Neural cell (in vitro differentiated cells): Measurements from ENCODE around the gene EIF2B4. TPM values are rescaled to one million over a fixed set of nuclear protein-coding genes. Genes with fewer than 3 reads are reported as not detected.

Source experiments
- H2AFZ ChIP-seq: fragments of 200-600, 300-800 bp; sonication (generic), shearing (Covaris generic); 2 replicates; pipeline ENCODE4 v1.6.0; 2014; ENCODE audit warnings: low read depth, mild to moderate bottlenecking, antibody characterized with exemption, low read length, moderate library complexity
- H3F3A ChIP-seq: fragments of 200-600 bp; shearing (Covaris generic); 2 replicates; pipeline ENCODE4 v1.6.1; 2016; ENCODE audit warnings: mild to moderate bottlenecking, moderate library complexity, mixed read lengths, antibody characterized with exemption, low read length; ENCODE audit not compliant: insufficient read depth, poor library complexity, severe bottlenecking
- H3K27ac ChIP-seq: fragments of 200-600, 300-800 bp; sonication (generic), shearing (Covaris generic); 2 replicates; pipeline ENCODE4 v1.5.1; 2014; ENCODE audit warnings: mild to moderate bottlenecking, low read length, moderate library complexity
- H3K27me3 ChIP-seq: fragments of 300-800, 200-600 bp; sonication (generic), shearing (Covaris generic); 2 replicates; pipeline ENCODE4 v1.6.0; 2014; ENCODE audit warnings: mild to moderate bottlenecking, low read depth, low read length, moderate library complexity; ENCODE audit not compliant: insufficient read depth
- H3K36me3 ChIP-seq: fragments of 300-800, 200-600 bp; sonication (generic), shearing (Covaris generic); 2 replicates; pipeline ENCODE4 v1.5.1; 2014; ENCODE audit warnings: mild to moderate bottlenecking, antibody characterized with exemption, low read length, moderate library complexity; ENCODE audit not compliant: insufficient read depth
- H3K4me2 ChIP-seq: fragments of 300-800, 200-600 bp; sonication (generic), shearing (Covaris generic); 2 replicates; pipeline ENCODE4 v1.6.0; 2014; ENCODE audit warnings: mild to moderate bottlenecking, low read length
- H3K4me3 ChIP-seq: fragments of 300-800, 200-600 bp; sonication (generic), shearing (Covaris generic); 2 replicates; pipeline ENCODE4 v1.5.1; 2014; ENCODE audit warnings: mild to moderate bottlenecking, low read length, moderate library complexity
- H3K79me2 ChIP-seq: fragments of 200-600 bp; shearing (Covaris generic); replicated peaks from 2 replicates; pipeline ENCODE4 v1.6.0; 2014; ENCODE audit warnings: mild to moderate bottlenecking, low read length, moderate library complexity; ENCODE audit not compliant: insufficient read depth
- H3K9ac ChIP-seq: fragments of 300-800, 200-600 bp; sonication (generic), shearing (Covaris generic); 2 replicates; pipeline ENCODE4 v1.6.1; 2016; ENCODE audit warnings: mild to moderate bottlenecking, low read length, mixed read lengths
- H3K9me2 ChIP-seq: fragments of 200-600 bp; shearing (Covaris generic); 2 replicates; pipeline ENCODE4 v1.6.1; 2016; ENCODE audit warnings: mild to moderate bottlenecking, low read length, mixed read lengths; ENCODE audit not compliant: insufficient read depth
- H3K9me3 ChIP-seq: fragments of 200-600, 300-800 bp; sonication (generic), shearing (Covaris generic); 2 replicates; pipeline ENCODE4 v1.6.1; 2016; ENCODE audit warnings: mild to moderate bottlenecking, mixed run types, low read length, moderate library complexity, mixed read lengths
- H4K20me1 ChIP-seq: fragments of 200-600 bp; shearing (Covaris generic); 2 replicates; pipeline ENCODE4 v1.6.1; 2016; ENCODE audit warnings: mild to moderate bottlenecking, mixed run types; ENCODE audit not compliant: insufficient read depth
- EP300 ChIP-seq: fragments of 450-650 bp; conservative IDR thresholded peaks from 2 replicates; pipeline ENCODE4 v1.6.1; 2014; ENCODE audit warnings: antibody characterized with exemption, mild to moderate bottlenecking, moderate library complexity; ENCODE audit not compliant: poor library complexity, severe bottlenecking
- EZH2 ChIP-seq: fragments of 200-600, 300-800 bp; shearing (Covaris generic), sonication (generic); IDR thresholded peaks from 2 replicates; pipeline ENCODE4 v1.6.1; 2014; ENCODE audit warnings: antibody characterized with exemption, low read length, borderline replicate concordance, mild to moderate bottlenecking; ENCODE audit not compliant: insufficient read depth, poor library complexity, severe bottlenecking
- MXI1 ChIP-seq: fragments of 450-650 bp; conservative IDR thresholded peaks from 2 replicates; pipeline ENCODE4 v1.6.1; 2014; ENCODE audit warnings: antibody characterized with exemption, mild to moderate bottlenecking; ENCODE audit not compliant: poor library complexity, severe bottlenecking
- POLR2AphosphoS5 ChIP-seq: IDR thresholded peaks from 2 replicates; pipeline ENCODE4 v1.6.1; 2012
- RAD21 ChIP-seq: fragments of 450-650 bp; conservative IDR thresholded peaks from 2 replicates; pipeline ENCODE4 v1.6.1; 2014; ENCODE audit warnings: antibody characterized with exemption, mild to moderate bottlenecking, moderate library complexity
- SMC3 ChIP-seq: fragments of 450-650 bp; conservative IDR thresholded peaks from 2 replicates; pipeline ENCODE4 v1.6.1; 2014; ENCODE audit warnings: antibody characterized with exemption, mild to moderate bottlenecking, moderate library complexity; ENCODE audit not compliant: poor library complexity
- TAF1 ChIP-seq: IDR thresholded peaks from 2 replicates; pipeline ENCODE4 v1.6.1; 2012; ENCODE audit warnings: low read depth
- polyA minus RNA-seq: library from RNA; depleted of rRNA, polyadenylated mRNA; stranded (reverse); fragments of >200 nt; gene quantifications from 2 replicates; pipeline ENCODE4 v1.2.3, GENCODE V29; 2014
- polyA plus RNA-seq: library from polyadenylated mRNA; depleted of rRNA; stranded (reverse); fragments of >200 nt; gene quantifications from 2 replicates; pipeline ENCODE4 v1.2.3, GENCODE V29; 2014
- TF ChIP-seq, protein P1 (sequence below): IDR thresholded peaks from 2 replicates; pipeline ENCODE4 v1.6.1; 2012; ENCODE audit warnings: borderline replicate concordance
- TF ChIP-seq, protein P2 (sequence below): fragments of 450-650 bp; IDR thresholded peaks from 2 replicates; pipeline ENCODE4 v1.5.1; 2014; ENCODE audit warnings: antibody characterized with exemption, mild to moderate bottlenecking, moderate library complexity; ENCODE audit not compliant: poor library complexity, severe bottlenecking

EIF2B4 gene
- polyA plus RNA-seq (43.7 and 45.3 TPM in 2 replicates), polyA minus RNA-seq (23.6 and 25.5 TPM in 2 replicates)

DNA sequence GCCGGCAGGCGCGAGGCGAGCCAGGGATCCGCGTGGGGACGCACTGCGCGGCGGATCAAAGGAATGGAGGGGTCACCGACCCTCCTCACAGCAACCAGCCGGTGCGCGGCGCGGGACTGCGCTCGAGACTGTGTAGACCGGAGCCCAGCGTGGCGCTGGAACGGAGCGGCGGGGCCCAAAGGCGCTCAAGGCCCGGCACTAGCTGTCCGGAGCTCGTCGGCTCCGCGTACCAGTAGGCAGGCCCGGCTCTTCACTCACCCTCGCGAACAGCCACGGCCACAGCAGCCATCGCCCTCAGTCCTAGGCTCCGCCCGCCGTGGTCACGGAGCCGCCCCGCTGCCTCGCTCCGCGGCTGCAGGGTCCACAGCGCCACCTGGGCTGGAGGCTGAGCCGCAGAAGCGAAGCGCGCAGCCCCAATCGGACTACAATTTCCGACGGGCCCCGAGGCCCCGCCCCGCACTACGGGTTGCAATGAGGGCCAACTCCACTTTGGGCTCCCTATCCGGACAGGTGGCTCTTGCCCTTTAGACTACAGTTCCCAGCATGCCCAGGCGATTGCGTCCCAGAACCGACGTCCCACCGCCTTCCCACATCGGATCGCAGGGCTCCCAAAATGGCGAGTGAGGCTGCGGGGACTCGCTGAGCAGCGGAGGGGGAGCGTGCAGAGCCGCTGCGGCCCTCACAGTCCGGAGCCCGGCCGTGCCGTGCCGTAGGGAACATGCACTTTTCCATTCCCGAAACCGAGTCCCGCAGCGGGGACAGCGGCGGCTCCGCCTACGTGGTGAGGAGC lies at the start of gene EIF2B4, which contains the start of gene SNX17:
Gene EIF2B4, minus strand, starts transcription at position 313 of the 790 bp plus-strand sequence. Its CDS starts 24 bp downstream, at position 289.
Gene SNX17, plus strand, starts transcription at position 591 of the 790 bp plus-strand sequence. Its CDS starts 128 bp downstream, at position 719.
- no peak for TF ChIP-seq EZH2
- TF ChIP-seq, protein P1, sequence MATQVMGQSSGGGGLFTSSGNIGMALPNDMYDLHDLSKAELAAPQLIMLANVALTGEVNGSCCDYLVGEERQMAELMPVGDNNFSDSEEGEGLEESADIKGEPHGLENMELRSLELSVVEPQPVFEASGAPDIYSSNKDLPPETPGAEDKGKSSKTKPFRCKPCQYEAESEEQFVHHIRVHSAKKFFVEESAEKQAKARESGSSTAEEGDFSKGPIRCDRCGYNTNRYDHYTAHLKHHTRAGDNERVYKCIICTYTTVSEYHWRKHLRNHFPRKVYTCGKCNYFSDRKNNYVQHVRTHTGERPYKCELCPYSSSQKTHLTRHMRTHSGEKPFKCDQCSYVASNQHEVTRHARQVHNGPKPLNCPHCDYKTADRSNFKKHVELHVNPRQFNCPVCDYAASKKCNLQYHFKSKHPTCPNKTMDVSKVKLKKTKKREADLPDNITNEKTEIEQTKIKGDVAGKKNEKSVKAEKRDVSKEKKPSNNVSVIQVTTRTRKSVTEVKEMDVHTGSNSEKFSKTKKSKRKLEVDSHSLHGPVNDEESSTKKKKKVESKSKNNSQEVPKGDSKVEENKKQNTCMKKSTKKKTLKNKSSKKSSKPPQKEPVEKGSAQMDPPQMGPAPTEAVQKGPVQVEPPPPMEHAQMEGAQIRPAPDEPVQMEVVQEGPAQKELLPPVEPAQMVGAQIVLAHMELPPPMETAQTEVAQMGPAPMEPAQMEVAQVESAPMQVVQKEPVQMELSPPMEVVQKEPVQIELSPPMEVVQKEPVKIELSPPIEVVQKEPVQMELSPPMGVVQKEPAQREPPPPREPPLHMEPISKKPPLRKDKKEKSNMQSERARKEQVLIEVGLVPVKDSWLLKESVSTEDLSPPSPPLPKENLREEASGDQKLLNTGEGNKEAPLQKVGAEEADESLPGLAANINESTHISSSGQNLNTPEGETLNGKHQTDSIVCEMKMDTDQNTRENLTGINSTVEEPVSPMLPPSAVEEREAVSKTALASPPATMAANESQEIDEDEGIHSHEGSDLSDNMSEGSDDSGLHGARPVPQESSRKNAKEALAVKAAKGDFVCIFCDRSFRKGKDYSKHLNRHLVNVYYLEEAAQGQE, result peak; percentile 66
- peak; percentile 90 for TF ChIP-seq POLR2AphosphoS5
- TF ChIP-seq, protein P2, sequence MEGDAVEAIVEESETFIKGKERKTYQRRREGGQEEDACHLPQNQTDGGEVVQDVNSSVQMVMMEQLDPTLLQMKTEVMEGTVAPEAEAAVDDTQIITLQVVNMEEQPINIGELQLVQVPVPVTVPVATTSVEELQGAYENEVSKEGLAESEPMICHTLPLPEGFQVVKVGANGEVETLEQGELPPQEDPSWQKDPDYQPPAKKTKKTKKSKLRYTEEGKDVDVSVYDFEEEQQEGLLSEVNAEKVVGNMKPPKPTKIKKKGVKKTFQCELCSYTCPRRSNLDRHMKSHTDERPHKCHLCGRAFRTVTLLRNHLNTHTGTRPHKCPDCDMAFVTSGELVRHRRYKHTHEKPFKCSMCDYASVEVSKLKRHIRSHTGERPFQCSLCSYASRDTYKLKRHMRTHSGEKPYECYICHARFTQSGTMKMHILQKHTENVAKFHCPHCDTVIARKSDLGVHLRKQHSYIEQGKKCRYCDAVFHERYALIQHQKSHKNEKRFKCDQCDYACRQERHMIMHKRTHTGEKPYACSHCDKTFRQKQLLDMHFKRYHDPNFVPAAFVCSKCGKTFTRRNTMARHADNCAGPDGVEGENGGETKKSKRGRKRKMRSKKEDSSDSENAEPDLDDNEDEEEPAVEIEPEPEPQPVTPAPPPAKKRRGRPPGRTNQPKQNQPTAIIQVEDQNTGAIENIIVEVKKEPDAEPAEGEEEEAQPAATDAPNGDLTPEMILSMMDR, result peak; percentile 99
- peak; percentile 92 for TF ChIP-seq MXI1
- peak; percentile 75 for TF ChIP-seq EP300
- TF ChIP-seq SMC3, result peak; percentile 70
- TF ChIP-seq TAF1, result peak; percentile 92
- peak; percentile 63 for TF ChIP-seq RAD21
- no peaks in the 10 kb centered on the region for H4K20me1 ChIP-seq
- peak within 1 kb of the TSS; percentile 96 for H2AFZ ChIP-seq
- no peaks in the 10 kb centered on the region for H3K27me3 ChIP-seq
- no peaks in the 10 kb centered on the region for H3K9me3 ChIP-seq
- no peaks in the 10 kb centered on the region for H3F3A ChIP-seq
- H3K9ac ChIP-seq, result peak within 1 kb of the TSS; percentile 97
- no peaks in the 10 kb centered on the region for H3K9me2 ChIP-seq
- peaks cover 29% of the 10 kb centered on the region for H3K79me2 ChIP-seq
- no peaks in the 10 kb centered on the region for H3K36me3 ChIP-seq
- H3K27ac ChIP-seq, result peak within 1 kb of the TSS; percentile 86
- peak within 1 kb of the TSS; percentile 93 for H3K4me3 ChIP-seq
- peak within 1 kb of the TSS; percentile 99 for H3K4me2 ChIP-seq

DNA sequence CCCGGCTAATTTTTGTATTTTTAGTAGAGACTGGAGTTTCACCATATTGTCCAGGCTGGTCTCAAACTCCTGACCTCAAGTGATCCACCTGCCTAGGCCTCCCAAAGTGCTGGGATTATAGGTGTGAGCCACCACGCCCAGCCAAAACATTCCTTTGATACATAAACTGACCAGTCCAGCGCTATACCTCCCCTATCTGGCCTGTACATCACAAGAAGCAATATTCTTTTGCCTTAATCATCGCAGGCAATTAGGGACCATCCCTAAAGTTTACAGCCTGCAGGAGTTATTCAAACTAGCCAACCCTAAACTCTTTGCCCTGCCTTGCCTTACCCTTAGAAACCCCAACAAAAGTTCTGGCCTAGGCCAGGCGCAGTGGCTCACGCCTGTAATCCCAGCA lies 46.0 kb upstream of the EIF2B4 start:
- H3K9ac ChIP-seq, result no peak overlapping the region
- H3K4me3 ChIP-seq, result no peak overlapping the region
- H3K27ac ChIP-seq, result no peak overlapping the region
- no peaks in the 10 kb centered on the region for H3K27me3 ChIP-seq
- no peaks in the 10 kb centered on the region for H3K9me2 ChIP-seq
- H3K79me2 ChIP-seq, result no peaks in the 10 kb centered on the region
- H2AFZ ChIP-seq, result no peak overlapping the region
- no peak for TF ChIP-seq POLR2AphosphoS5
- no peak for TF ChIP-seq MXI1
- TF ChIP-seq, protein P1, result no peak
- no peak for TF ChIP-seq RAD21
- no peak for TF ChIP-seq TAF1
- TF ChIP-seq SMC3, result no peak
- TF ChIP-seq EZH2, result no peak
- TF ChIP-seq, protein P2, result no peak
- TF ChIP-seq EP300, result no peak
- H3K36me3 ChIP-seq, result no peaks in the 10 kb centered on the region
- no peak overlapping the region for H3K4me2 ChIP-seq
- H3K9me3 ChIP-seq, result no peaks in the 10 kb centered on the region
- H4K20me1 ChIP-seq, result no peaks in the 10 kb centered on the region
- H3F3A ChIP-seq, result no peaks in the 10 kb centered on the region
